DND-41 (cell line): ENCODE results near the gene ITSN1.

Source experiments
- ATAC-seq: fragments of 200-7000 bp; cut with Tn5 transposase; 3 replicates; pipeline ENCODE4 v1.9.1; 2021; ENCODE audit warnings: low read depth; ENCODE audit not compliant: insufficient read depth
- DNase-seq: peaks from one replicate; pipeline ENCODE4 v3.0.0-alpha.2; 2020
- H2AFZ ChIP-seq: 2 replicates; pipeline ENCODE4 v1.6.0; 2012; ENCODE audit warnings: low read depth, low read length
- H3K27ac ChIP-seq: 2 replicates; pipeline ENCODE4 v1.5.1; 2012; ENCODE audit warnings: low read length, inconsistent platforms
- H3K27me3 ChIP-seq: fragments of 200-600 bp; sonication (generic); 2 replicates; pipeline ENCODE4 v1.6.0; 2012; ENCODE audit warnings: low read length, mild to moderate bottlenecking, inconsistent platforms; ENCODE audit not compliant: insufficient read depth, poor library complexity
- H3K36me3 ChIP-seq: 2 replicates; pipeline ENCODE4 v1.5.1; 2012; ENCODE audit warnings: low read length, inconsistent platforms; ENCODE audit not compliant: insufficient read depth
- H3K4me1 ChIP-seq: 2 replicates; pipeline ENCODE4 v1.5.1; 2012; ENCODE audit warnings: mild to moderate bottlenecking, low read length; ENCODE audit not compliant: insufficient read depth
- H3K4me2 ChIP-seq: 2 replicates; pipeline ENCODE4 v1.6.0; 2012; ENCODE audit warnings: mild to moderate bottlenecking, moderate library complexity, low read length, inconsistent platforms; ENCODE audit not compliant: insufficient read depth
- H3K4me3 ChIP-seq, 2 experiments: fragments of 200-600 bp in 1 of 2; shearing (Covaris generic) in 1 of 2; 2 replicates each; pipeline ENCODE4 v1.5.1; 2012 to 2016; ENCODE audit warnings: inconsistent platforms in 2 of 2, low read length in 2 of 2, mild to moderate bottlenecking in 2 of 2, low read depth in 1 of 2, moderate library complexity in 1 of 2
- H3K79me2 ChIP-seq: 2 replicates; pipeline ENCODE4 v1.6.0; 2012; ENCODE audit warnings: low read length, inconsistent platforms; ENCODE audit not compliant: insufficient read depth
- H3K9ac ChIP-seq: 2 replicates; pipeline ENCODE4 v1.6.0; 2012; ENCODE audit warnings: low read depth, mild to moderate bottlenecking, inconsistent platforms, low read length, moderate library complexity
- H3K9me3 ChIP-seq: 2 replicates; pipeline ENCODE4 v1.5.1; 2012; ENCODE audit warnings: low read length, moderate library complexity, mild to moderate bottlenecking, inconsistent platforms; ENCODE audit not compliant: insufficient read depth, severe bottlenecking
- H4K20me1 ChIP-seq: 2 replicates; pipeline ENCODE4 v1.6.0; 2012; ENCODE audit warnings: low read length; ENCODE audit not compliant: insufficient read depth
- EZH2 ChIP-seq: IDR thresholded peaks from 3 replicates; pipeline ENCODE4 v1.6.1; 2012; ENCODE audit warnings: borderline replicate concordance, low read depth, mild to moderate bottlenecking, moderate library complexity, low read length, inconsistent platforms; ENCODE audit not compliant: severe bottlenecking
- TF ChIP-seq, protein P1 (sequence below): IDR thresholded peaks from 2 replicates; pipeline ENCODE4 v1.5.1; 2012; ENCODE audit warnings: borderline replicate concordance, low read length, moderate library complexity, mild to moderate bottlenecking; ENCODE audit not compliant: poor library complexity, severe bottlenecking; ENCODE audit errors: extremely low read depth

ITSN1 gene

GRCh38 chr21:33800753-33801423, 158.6 kb downstream of the ITSN1 start:
- H3K9me3 ChIP-seq: no peaks in the 10 kb centered on the region
- no peak for DNase-seq
- peaks cover 12% of the 10 kb centered on the region for H3K4me1 ChIP-seq
- no peak for ATAC-seq
- H4K20me1 ChIP-seq: no peaks in the 10 kb centered on the region
- TF ChIP-seq, protein P1, sequence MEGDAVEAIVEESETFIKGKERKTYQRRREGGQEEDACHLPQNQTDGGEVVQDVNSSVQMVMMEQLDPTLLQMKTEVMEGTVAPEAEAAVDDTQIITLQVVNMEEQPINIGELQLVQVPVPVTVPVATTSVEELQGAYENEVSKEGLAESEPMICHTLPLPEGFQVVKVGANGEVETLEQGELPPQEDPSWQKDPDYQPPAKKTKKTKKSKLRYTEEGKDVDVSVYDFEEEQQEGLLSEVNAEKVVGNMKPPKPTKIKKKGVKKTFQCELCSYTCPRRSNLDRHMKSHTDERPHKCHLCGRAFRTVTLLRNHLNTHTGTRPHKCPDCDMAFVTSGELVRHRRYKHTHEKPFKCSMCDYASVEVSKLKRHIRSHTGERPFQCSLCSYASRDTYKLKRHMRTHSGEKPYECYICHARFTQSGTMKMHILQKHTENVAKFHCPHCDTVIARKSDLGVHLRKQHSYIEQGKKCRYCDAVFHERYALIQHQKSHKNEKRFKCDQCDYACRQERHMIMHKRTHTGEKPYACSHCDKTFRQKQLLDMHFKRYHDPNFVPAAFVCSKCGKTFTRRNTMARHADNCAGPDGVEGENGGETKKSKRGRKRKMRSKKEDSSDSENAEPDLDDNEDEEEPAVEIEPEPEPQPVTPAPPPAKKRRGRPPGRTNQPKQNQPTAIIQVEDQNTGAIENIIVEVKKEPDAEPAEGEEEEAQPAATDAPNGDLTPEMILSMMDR: no peak
- no peak for TF ChIP-seq EZH2
- no peak overlapping the region for H3K9ac ChIP-seq
- no peaks in the 10 kb centered on the region for H3K27me3 ChIP-seq
- no peak overlapping the region for H2AFZ ChIP-seq
- no peak overlapping the region for H3K4me3 ChIP-seq
- peaks cover 17% of the 10 kb centered on the region; the same call in 1 of the 2 replicates for H3K36me3 ChIP-seq
- H3K4me2 ChIP-seq: no peak overlapping the region
- no peaks in the 10 kb centered on the region for H3K79me2 ChIP-seq
- no peak overlapping the region for H3K27ac ChIP-seq

DNA sequence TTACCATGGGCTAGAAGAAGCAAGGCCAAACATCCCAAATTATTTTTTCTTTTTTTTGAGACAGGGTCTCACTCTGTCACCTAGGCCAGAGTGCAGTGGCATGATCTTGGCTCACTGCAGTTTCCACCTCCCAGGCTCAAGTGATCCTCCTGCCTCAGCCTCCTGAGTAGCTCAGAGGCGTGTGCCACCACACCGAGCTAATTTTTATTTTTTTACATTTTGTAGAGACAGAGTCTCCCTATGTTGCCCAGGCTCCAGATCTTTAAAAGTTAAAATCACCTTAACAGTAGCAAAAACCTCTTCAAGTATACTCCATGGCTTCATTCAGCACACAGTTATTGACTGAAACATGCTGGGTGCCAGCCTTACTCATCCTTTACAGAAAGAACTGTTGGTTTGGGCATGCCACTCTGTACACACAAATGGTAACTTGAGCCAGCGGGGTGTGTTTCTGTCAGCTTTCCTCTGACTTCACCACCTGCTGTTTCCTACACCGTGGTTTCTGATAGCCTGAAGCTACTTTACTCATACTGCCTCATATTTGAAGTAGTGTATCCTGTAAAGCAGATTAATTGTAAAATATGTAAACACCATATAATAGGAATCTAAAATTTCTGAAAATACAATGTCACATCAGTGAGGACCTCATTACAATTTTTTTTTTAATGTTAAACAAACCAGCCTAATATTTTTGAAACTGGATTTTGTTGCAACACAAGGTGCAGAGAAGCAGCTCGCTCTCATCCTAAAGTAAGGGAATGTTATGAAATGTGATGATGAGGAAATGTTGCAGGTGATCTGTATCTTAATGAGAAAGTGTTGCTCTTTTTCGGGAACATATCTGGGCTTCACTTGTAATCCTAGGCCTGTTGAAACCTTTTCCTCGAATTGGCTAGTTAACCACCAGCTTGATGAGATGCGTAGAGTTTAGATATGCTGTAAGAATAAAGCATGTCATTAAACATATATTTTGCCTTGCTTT, 159.4 kb downstream of the ITSN1 start:
- H3K4me1 ChIP-seq: peaks cover 12% of the 10 kb centered on the region
- no peak overlapping the region for H3K9ac ChIP-seq
- no peaks in the 10 kb centered on the region for H4K20me1 ChIP-seq
- no peaks in the 10 kb centered on the region for H3K79me2 ChIP-seq
- no peak overlapping the region for H2AFZ ChIP-seq
- H3K4me2 ChIP-seq: no peak overlapping the region
- TF ChIP-seq, protein P1: no peak
- no peak for TF ChIP-seq EZH2
- H3K4me3 ChIP-seq: no peak overlapping the region
- no peaks in the 10 kb centered on the region for H3K27me3 ChIP-seq
- no peaks in the 10 kb centered on the region for H3K9me3 ChIP-seq
- peak; percentile 90 for ATAC-seq
- DNase-seq: peak; percentile 39
- H3K36me3 ChIP-seq: peaks cover 17% of the 10 kb centered on the region; the same call in 1 of the 2 replicates
- H3K27ac ChIP-seq: no peak overlapping the region

DNA sequence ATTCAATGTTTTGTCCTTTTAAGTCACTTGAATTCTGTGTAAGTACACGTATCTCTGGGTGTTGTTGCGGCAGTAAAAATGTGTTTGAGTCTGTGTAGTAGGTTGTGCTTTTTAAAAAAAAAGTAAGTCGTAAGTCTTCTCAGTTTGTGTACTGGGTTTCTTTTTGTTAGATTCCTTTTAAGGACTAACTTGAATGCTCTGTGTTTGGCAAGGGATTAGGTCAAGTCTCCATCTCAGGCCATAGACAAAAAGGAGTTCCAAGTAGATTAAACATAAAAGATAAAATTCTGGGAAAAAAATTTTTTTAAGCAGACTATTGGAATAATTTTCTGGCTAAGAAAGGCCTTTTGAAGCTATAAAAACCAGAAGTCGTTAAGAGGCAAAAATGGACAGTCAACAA, 160.2 kb downstream of the ITSN1 start:
- H4K20me1 ChIP-seq: no peaks in the 10 kb centered on the region
- H3K9me3 ChIP-seq: no peaks in the 10 kb centered on the region
- no peaks in the 10 kb centered on the region for H3K27me3 ChIP-seq
- no peak overlapping the region for H3K27ac ChIP-seq
- no peak for DNase-seq
- no peak overlapping the region for H2AFZ ChIP-seq
- H3K4me2 ChIP-seq: no peak overlapping the region
- peaks cover 11% of the 10 kb centered on the region; the same call in 1 of the 2 replicates for H3K36me3 ChIP-seq
- no peak overlapping the region for H3K4me3 ChIP-seq
- H3K9ac ChIP-seq: no peak overlapping the region
- TF ChIP-seq, protein P1: no peak
- no peak for TF ChIP-seq EZH2
- ATAC-seq: no peak
- peaks cover 12% of the 10 kb centered on the region for H3K4me1 ChIP-seq
- H3K79me2 ChIP-seq: no peaks in the 10 kb centered on the region
